GM19328 (cell line): Measurements from ENCODE around the gene IP6K1.
"Not testable (repeated sequence)": the region's sequence is repeated elsewhere in the genome, so short reads cannot be mapped to it uniquely, and the experiment has no call there.

Source experiments
- ATAC-seq: cut with Tn5 transposase; IDR thresholded peaks from one replicate; pipeline ENCODE4 v1.9.1; 2021; ENCODE audit warnings: mild to moderate bottlenecking, moderate library complexity; ENCODE audit not compliant: unreplicated experiment

IP6K1 gene

DNA sequence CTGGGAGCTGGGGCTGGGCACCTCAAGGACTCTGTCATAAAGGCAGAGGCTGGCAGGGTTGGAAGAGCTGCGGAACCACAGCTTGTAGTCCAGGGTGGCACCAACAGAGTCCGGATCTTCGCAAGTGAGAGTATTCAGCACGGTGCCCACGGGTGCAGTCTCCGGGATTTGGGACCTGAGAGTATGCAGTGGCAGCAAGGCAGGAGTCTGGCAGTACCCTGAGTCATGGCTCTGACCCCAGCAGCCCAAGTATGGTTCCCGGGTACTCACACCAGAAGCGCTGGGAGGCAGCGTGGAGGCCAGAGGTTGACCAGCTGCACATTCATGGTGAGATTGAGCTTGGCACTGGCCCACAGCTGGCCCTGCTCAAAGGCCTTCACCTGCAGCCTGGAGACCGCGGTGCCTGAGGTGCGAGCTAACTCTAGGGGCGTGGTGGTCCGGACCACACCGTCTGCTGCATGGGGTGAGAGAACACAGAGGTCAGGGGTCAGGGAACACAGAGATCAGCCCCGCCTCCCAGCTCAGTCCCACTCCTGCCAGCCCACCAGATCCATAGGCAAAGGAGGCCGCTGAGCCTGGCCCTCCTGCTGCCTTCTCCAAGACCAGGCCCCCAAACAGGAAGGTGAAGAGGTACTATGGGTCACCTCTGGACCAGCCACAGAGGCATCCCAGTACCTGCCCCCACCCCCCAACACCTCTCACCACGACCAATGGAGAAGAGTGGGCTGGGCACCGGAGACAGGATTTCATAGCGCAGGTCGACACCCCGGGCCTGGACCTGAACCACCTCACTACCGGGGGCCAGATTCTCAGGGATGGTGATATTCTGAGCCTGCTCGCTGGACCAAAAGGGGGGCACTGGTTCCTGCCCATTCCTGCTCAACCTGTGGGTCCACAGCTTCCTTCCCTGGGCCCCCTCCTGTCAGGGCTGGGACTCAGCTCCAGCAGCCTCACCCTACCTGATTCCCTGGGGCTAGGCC is 8.9 kb upstream of the IP6K1 start:
- ATAC-seq = no peak

DNA sequence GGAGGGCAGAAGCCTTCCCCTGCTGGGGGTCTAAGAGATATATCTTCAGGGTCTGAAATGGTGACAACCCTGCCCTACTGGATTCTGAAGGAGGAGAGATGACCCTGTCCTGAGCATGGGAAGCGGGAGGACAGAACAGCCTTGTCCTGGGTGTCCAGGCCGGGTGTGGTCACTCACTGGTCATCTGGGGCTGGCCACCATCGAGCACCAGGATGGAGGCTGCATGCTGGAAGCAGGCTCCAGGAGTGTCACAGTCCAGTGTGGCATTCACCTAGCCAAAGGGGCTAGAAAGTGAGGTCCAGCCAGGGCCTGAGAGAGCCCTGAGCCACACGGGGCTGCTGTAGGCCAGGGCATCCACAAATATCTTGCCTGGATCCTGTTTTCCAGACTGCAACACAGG is 8.1 kb upstream of the IP6K1 start:
- no peak for ATAC-seq

DNA sequence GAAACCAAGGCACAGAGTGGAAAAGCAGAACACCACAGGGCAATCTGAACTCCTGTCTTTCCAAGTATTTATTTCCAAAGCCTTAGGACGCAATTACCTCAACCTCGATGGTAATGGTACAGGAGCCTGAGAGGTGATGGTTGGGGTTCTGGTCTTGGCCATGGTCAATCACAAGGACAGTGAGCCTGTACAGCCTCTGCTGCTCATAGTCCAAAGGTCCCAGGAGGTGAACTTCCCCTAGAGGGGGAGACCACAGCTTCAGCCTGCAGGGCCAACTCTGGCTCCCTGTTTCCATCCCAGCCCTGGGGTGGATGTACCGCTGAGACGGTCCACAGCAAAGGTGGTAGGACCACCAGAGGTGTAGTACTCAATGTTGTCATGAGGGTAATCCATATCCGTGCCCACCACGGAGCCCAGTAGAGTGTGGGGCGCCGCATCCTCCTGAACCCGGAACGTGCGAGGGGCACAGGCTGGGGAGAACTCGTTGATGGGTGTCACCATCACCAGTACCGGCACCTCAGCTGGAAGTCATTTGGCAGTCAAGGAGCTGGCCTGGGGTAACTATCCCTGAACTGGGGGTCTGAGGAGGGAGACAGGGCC is 7.2 kb upstream of the IP6K1 start:
- no peak for ATAC-seq

DNA sequence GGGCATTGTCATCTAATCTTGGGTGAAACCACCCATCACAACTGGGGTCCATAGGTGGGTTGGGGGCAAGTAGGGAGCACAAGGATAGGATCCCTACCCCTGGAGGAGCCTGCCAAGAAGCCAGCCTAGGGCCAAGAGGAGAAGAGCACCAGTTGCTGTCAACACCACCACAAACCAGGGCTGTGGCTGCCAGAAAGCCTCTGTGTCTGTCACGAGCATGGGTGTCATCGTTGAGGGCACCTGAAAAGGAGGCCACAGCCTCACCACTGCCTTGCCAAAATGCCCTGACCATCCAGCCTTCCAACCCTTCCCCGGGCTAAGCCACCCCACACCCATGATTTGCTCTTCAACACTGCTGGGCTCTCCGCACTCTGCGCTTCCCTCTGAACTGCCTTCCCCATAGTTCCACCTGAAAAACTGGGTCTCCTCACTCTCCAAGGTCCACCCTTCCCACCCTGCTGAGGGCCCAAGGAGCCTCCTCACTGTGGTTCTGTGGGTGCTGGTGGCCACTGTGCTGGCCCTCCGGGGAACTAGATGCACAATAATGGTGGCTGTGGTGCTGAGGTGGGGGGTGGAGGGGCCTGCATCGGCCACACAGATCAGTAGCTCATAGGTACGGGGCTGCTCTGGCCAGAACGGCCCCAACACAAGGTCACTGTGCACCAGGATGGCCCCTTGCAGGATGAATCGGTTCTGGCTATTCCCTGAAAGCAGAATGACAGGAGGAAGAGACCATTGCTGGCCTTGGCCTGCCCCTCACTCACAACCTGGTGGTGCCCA is 6.2 kb upstream of the IP6K1 start:
- ATAC-seq = no peak

DNA sequence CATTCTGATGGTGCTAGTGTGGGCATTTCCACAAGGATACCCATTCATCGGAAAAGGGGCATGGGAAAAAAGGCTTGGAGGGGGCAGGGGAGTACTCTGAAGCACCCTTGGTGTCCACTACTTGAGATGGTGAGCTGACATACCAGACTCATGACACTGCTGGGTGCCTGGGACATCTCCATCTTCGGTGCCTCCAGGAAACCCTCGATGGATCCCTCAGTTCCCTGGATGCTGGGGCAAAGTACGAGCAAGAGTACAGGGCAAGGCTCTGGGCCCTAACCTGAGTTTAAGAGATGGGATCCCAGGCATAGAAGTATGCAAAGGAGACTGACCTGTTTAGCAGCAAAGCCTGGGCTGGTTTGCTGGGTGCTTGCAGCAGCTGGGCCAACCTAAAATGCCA is 5.2 kb upstream of the IP6K1 start:
- ATAC-seq = no peak

DNA sequence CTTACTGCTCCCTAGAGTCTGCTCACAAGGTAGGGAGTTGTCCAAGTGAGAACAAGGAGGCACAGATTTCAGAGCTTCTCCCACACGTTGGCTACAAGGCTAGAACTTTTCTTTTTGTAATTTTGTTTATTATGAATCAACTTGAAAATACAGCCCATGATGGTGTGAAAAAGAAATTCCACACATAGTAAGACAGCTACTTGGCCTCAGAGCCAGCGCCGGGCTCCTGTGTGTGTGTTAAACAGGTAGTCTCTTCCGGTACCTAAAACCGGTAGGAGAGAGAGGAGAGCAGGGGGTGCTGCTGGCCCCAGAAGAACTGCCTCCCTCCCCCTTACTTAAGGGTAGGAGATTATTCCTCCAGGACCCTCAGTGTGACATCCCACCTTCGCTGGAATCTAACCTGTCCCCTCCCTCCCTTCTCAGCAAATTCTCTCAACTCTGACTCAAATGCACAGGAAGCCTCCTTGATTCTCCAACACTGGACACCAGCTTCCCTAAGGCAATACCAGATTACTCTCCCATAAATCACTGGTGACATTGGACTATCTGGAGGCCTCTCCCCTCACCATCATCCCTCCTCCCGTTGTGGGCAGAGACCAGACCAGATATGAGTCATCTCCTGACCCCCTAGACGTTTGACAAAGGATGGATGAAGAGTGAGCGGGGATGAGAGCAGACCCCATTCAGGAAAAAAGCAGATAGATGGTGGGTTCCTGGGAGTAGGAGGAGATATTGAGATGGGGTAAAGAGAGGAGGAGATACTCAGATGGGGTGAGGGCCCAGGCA is 4.5 kb upstream of the IP6K1 start:
- no peak for ATAC-seq

DNA sequence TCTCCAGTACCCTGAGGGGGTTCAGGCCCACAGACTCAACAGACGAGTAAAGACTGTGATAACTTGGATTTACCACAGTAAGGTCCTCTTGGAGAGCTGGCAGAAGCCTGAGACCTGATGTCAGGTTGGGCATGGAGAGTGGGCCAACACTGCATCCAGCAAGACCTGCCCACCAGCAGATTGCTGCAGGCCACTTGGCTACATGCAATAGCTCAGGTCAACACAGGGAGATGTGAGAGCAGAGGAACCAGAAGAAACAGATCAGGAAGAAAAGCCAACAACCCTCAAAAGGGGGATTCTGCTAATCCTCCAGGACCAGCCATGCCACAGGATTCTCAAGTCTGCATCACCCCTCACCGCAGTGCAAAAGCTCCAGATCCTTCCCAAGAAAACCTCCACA is 1.7 kb upstream of the IP6K1 start:
- no peak for ATAC-seq

DNA sequence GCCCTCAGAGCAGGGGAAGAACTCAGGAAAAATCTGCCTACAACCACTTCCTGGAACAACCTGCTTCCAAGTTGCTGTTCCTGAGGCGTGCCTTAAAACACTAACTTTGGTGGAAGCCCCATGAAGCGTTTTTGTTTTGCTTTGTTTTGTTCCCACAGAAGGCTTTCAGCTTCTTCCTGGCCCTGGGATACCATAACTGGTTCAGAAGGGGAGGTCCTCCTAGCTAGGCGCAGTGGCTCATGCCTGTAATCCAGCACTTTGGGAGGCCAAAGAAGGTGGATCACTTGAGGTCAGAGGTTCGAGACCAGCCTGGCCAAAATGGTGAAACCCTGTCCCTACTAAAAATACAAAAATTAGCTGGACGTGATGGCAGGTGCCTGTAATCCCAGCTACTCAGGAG is 1.2 kb upstream of the IP6K1 start:
- ATAC-seq = no peak

DNA sequence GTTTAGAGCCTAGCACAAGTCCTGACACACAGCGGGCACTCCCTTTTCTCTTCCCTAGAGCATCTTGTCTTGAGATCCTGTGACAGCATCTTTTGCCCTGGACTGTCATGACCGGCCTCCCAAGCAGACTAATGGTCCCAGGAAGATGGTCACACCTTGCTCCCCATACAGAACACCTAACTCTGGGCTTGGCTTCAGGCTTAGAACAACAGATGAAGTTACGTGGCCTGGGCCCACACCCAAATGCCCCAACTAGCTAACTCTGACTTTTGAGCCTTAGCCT is 781 bp upstream of the IP6K1 start:
- no peak for ATAC-seq

DNA sequence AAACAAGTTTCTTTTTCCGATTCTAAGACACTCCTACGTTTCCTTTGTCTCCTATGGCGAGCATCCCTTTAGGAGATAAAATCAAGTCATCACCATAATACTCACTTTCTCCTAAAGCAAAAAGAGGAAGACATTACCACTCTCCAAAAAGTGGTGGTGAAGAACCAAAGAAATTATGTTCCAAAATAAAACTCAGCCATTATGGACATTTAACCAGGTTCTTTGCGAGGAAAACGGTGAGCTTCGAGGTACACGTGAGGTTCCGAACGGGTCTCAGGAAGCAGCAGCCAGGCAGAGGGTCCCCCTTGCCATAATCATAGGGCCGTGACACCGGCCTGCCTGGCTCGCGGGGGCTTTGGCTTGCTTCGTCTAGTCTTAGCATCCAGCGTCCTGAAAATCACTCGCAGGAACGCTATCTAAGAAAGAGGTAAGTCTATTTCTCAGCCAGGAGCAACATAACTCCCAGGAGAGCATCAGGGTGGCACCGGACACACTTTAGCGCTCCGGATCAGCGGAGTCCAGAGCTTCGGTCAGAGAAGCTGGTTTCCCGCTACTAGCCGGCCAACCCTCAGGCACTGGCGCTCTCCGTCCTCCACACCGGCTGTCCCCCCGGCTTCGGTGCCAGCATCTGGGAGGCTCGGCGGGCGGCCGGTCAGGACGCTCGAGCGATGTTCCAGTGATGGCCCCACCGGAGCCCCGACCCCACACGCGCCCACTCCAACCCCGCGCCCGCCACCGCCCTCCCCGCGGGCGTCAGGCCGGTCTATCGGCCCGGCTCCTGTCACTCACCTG is 581 bp downstream of the IP6K1 start:
- peak; percentile 36 for ATAC-seq

DNA sequence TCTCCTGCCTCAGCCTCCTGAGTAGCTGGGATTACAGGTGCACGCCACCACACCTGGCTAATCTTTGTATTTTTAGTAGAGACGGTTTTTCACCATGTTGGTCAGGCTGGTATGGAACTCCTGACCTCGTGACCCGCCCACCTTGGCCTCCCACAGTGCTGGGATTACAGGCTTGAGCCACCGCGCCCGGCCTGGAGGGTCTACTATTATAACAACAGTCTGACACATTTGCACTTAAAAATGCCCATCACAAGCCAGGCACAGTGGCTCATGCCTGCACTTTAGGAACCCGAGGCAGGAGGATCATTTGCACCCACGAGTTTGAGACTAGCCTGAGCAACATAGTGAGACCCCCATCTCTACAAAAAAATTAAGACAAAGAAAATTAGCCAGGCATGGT is 4.1 kb downstream of the IP6K1 start:
- ATAC-seq = not testable (repeated sequence)

DNA sequence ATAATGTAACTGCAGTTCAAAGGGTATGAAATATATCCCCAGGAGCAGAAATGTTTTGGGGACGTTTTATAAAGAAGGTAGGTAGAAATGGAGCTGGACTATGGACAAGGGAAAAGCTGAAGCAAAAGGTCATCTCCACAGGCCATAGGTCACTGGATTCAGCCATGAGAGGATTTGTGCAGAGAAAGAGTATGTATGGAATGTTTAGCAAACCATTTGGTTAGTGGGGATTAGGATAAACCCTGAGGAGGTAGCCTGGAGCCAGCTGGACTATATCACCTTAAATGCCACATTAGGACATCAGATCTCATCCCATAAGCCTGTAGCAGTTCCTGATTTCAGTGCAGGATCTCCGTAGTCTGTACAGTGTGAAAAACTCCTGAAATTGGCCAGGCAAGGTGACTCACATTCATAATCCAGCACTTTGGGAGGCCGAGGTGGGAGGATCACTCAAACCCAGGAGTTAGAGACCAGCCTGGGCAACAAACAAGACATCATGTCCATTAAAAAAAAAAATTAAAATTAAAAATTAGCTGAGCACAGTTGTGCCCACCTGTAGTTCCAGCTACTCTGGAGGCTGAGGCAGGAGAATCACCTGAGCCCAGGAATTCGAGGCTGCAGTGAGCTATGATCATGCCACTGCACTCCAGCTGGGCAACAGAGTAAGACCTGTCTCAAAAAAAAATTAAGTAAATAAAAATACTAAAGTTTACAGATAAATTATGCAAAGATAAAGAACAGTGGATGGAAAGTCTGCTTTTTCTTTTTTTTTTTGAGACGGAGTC is 4.7 kb downstream of the IP6K1 start:
- no peak for ATAC-seq

DNA sequence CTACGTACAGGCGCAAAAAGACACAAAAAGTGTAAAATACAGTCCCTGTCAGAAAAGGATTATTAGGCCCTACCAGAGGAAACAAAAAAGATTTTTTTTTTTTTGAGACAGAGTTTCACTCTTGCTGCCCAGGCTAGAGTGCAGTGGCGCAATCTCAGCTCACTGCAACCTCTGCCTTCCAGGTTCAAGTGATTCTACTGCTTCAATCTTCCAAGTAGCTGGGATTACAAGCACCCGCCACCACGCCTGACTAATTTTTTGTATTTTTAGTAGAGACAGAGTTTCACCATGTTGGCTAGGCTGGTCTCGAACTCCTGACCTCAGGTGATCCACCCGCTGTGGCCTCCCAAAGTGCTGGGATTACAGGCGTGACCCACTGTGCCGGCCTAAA is 5.4 kb downstream of the IP6K1 start:
- not testable (repeated sequence) for ATAC-seq

DNA sequence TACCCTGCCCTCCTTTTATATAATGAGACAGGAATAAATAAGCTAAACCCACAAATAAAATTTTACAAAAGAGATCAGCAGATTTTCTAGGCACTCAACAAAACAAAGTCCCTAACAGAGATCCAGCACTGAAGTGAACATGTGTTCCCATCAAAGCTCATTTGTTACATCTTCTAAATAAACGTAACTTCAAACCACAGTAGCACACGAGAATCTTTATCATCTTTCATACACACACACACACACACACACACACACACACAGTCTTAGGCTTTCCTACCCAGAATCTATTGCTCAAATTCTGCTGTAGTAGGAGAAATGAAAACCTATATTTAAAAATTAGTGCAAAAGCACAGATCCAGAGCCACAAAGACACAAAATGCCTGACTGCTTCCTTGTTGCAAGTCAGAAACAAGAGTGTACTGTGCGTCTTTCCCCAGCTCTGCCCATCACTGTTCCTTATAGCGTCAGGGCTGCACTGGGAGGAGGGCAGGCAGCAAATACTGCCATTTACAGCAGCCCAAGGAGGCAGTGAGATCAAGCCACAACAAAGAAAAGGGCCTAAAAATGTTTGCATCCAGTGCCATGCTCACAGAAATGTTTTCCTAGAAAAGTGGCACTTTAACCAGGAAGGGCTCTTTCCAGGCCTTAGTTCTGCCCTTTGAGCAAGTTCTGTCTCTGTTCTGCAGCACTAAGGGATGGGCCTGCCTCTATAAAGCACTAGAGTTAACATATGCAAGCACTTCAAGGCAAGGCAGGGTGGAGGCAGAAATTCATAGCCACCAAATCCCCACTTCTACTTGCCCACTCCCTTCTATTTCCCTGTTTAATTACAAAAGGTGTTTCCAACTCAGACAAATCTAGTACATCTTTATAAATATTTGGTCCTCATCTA is 6.0 kb downstream of the IP6K1 start:
- no peak for ATAC-seq

DNA sequence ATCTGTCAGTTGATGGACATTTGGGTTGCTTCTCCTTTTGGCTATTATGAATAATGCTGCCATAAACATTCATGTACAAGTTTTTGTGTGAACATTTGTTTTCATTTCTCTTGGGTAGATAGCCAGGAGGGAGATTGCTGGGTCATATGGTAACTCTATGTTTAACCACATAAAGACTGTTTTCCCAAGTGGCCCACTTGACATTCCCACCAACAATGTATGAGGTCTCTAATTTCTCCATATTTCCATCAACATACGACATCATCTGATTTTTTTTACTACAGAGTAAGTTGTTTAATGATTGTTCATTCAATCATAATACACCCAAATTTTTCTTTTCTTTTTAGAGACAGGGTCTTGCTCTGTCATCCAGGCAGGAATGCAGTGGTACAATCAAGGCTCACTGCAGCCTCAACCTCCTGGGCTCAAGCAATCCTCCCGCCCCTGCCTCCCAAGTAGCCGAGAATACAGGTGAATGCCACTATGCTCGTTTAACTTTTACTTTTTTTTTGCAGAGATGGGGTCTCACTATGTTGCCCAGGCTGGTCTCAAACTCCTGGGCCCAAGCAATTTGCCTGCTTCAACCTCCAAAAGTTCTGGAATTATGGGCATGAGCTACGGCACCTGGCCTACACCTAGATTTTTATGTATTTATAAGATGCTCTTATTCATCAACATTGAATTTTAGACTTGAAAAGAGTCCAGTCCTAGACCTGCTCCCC is 6.8 kb downstream of the IP6K1 start:
- ATAC-seq = no peak

DNA sequence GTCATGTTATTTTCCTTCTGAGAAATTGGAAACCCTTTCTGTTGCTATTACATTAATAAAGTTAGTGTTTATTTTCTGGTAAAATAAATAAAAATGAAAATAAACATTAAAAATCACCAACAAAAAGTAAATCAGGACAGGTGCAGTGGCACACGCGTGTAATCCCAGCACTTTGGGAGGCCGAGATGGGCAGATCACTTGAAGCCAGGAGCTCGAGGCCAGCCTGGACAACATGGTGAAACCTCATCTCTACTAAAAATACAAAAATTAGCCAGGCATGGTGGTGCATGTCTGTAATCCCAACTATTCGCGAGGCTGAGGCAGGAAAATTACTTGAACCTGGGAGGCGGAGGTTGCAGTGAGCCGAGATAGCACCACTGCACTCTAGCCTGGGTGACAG is 10.2 kb downstream of the IP6K1 start:
- ATAC-seq = not testable (repeated sequence)

DNA sequence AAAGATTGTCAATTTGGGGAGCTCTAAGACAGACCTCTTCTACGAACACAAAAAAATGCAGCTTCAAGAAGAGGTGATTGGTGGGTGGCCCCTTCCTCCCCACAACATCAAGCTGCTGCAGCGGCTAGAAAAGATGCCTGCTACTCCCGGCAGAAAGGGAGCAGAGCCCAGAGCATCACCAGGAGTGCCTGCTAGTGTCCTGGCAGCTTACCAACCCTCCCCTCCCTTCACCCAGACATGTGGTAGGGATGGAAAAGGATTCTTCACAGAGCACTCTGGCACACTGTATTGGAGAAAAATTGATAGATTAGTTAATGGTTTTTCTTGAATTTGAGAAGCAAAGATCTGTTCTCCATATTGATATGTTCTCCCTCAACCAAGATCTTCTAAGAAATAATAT is 10.8 kb downstream of the IP6K1 start:
- ATAC-seq = no peak

DNA sequence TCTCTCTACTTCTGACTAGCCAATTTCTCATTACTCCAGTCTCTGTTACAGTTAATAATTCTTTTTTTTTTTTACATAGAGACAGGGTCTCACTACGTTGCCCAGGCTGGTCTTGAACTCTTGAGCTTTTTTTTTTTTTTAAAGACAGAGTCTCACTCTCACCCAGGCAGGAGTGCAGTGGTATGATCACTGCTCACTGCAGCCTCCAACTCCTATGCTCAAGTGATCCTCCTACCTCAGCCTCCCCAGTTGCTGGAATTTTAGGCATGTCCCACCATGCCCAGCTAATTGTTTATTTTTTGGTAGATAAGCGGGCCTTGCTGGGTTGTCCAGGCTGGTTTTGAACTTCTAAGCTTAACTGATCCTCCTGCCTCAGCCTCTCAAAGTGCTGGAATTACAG is 13.6 kb downstream of the IP6K1 start:
- ATAC-seq = no peak
